WI38 (cell line): Measurements from ENCODE around the gene FXYD5.

Experiments
- H3K4me3 ChIP-seq: 2 replicates; pipeline ENCODE4 v1.5.1; 2011; ENCODE audit warnings: low read depth, mild to moderate bottlenecking, control low read depth, low read length
- TF ChIP-seq, protein P1 (sequence below): IDR thresholded peaks from 2 replicates; pipeline ENCODE4 v1.5.1; 2012; ENCODE audit warnings: low read depth, mild to moderate bottlenecking, control low read depth, low read length

Gene FXYD5

DNA sequence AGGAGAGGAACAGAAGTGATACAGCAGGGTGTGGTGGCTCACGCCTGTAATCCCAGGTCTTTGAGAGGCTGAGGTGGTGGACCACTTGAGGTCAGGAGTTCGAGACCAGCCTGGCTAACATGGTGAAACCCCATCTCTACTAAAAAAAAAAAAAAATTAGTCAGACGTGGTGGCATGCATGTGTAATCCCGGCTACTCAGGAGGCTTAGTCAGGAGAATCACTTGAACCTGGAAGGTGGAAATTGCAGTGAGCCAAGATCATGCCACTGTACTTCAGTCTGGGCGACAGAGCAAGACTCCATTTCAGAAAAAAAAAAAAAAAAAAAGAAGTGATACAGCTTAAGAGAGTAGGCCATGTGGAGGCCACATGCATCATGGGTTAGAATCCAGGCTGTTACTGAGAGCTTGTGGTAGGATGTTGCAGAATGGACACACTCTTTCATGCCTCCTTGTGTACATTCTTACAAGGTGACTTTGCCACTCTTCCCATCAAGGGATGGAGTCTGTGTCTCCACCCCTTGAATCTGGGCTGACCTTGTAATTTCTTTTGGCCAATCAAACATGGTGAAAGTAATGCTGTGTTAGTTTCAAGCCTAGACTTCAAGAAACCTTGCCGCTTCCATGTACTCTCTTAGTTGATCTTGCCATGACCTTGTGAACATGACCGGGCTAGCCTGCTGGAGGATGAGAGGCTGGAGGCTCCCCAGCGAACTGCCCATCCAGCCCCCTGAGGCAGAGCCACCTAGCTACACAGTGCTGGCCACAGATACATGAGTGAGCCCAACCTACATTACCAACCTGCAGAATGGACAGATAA, 61.7 kb downstream of the FXYD5 start:
- TF ChIP-seq, protein P1, sequence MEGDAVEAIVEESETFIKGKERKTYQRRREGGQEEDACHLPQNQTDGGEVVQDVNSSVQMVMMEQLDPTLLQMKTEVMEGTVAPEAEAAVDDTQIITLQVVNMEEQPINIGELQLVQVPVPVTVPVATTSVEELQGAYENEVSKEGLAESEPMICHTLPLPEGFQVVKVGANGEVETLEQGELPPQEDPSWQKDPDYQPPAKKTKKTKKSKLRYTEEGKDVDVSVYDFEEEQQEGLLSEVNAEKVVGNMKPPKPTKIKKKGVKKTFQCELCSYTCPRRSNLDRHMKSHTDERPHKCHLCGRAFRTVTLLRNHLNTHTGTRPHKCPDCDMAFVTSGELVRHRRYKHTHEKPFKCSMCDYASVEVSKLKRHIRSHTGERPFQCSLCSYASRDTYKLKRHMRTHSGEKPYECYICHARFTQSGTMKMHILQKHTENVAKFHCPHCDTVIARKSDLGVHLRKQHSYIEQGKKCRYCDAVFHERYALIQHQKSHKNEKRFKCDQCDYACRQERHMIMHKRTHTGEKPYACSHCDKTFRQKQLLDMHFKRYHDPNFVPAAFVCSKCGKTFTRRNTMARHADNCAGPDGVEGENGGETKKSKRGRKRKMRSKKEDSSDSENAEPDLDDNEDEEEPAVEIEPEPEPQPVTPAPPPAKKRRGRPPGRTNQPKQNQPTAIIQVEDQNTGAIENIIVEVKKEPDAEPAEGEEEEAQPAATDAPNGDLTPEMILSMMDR: no peak
- no peak overlapping the region for H3K4me3 ChIP-seq

DNA sequence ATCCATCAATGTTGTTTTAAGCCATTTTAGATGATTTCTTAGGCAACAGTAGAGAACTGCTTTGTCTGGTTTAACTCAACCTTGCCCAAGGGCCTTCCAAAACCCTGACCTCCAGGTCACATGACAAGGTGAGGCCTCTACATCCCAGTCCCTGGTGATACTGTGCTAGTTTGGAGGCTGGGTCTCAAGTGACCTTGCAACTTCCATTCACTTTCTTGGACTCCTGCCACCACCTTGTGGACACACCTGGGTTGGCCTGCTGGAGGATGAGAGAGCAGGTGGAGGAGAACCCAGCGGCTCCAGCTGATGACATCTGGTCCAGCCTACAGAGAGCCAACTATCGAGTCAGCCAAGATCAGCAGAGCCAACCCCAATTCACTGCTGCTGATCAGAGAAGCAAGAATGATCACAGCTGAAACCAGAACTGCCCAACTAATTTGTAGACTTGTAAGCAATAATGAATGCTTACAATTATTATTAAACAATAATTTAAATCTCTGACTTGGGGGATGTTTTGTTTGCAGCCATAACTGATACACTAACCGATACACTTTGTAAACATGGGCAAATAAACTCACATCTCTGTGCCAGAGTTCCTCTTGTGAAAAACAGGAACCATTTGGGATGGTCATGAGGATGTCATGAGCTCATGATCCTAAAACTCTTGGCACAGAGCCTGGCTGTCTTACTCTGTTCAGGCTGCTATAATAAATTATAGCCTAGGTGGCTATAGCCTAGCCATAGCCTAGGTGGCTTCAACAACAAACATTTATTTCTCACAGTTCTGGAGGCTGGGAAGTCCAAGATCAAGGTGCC, 62.5 kb downstream of the FXYD5 start:
- H3K4me3 ChIP-seq: no peak overlapping the region
- TF ChIP-seq, protein P1: no peak

DNA sequence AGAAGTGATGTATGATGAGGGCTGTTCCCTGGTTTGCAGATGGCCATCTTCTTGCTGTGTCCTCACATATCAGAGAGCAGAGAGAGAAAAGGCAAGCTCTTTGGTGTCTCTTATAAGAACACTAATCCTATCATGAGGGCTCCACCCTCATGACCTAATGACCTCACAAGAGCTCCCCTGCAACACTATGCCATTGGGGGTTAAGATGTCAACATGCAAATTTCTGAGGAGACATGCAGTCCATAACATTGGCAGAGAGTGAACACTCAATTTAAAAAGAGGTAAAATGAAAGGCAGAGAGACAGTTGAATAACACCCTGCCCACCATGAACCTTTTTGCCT, 63.1 kb downstream of the FXYD5 start:
- no peak overlapping the region for H3K4me3 ChIP-seq
- TF ChIP-seq, protein P1: no peak

DNA sequence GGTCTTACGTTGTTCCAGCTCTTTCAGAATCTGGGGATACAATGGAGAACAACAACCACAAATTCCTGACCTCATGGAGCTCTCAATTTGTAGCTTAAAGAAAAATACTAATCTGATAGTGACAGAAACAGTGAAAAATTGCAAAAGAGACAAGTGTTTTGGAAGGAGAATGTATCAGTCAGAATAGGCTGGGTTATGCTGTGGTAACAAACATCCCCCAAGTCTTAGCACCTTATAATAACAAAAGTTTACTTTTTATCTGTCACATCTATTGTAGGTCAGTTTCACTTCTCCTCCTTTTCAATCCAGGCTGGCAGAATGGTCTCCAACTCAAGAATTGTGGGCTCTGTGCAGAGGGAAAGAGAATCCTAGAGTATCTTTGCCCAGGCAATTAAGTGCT, 64.5 kb downstream of the FXYD5 start:
- no peak overlapping the region for H3K4me3 ChIP-seq
- TF ChIP-seq, protein P1: no peak
